Activated CD4-positive, alpha-beta T cell treated with anti-CD3 and anti-CD28 coated beads, Interleukin-2, Interleukin-6, amounts not matched to agents 100 ng/mL and 50 ng/mL, durations not matched to agents 16 hours and 8 hours (primary cell): Measurements from ENCODE around the gene IL11RA.

ENCODE experiments used
- DNase-seq: peaks from one replicate; pipeline ENCODE4 v3.0.0-alpha.2; 2020

Gene IL11RA

GRCh38 chr9:34687276-34688030, 35.5 kb downstream of the IL11RA start:
- DNase-seq: no peak

GRCh38 chr9:34688329-34689115, 36.5 kb downstream of the IL11RA start:
- no peak for DNase-seq

GRCh38 chr9:34689116-34689470, 37.1 kb downstream of the IL11RA start:
- no peak for DNase-seq

- no peak for DNase-seq
Observed at GRCh38 chr9:34689512-34689911, 37.5 kb downstream of the IL11RA start.

- DNase-seq: no peak
Observed at GRCh38 chr9:34690983-34691935, 39.3 kb downstream of the IL11RA start, which contains the start of gene CCL19. TSS of gene CCL19 (minus strand) at chr9:34691276. CDS start at chr9:34691139, 137 bp downstream.

- no peak for DNase-seq
Observed at GRCh38 chr9:34691936-34692315, 39.9 kb downstream of the IL11RA start.

GRCh38 chr9:34693560-34693959, 41.6 kb downstream of the IL11RA start:
- no peak for DNase-seq

GRCh38 chr9:34694811-34695210, 42.8 kb downstream of the IL11RA start:
- DNase-seq: no peak

- DNase-seq: peak; percentile 84
Observed at GRCh38 chr9:34701023-34701768, 49.2 kb downstream of the IL11RA start.

- peak; percentile 84 for DNase-seq
Observed at GRCh38 chr9:34701769-34702736, 50.1 kb downstream of the IL11RA start.

GRCh38 chr9:34707130-34707529, 55.1 kb downstream of the IL11RA start:
- DNase-seq: no peak

GRCh38 chr9:34709196-34709978, 57.4 kb downstream of the IL11RA start:
- DNase-seq: no peak

GRCh38 chr9:34710023-34710422, 58.0 kb downstream of the IL11RA start, which contains the start of gene CCL21:
TSS of gene CCL21 (minus strand) at chr9:34710136. CDS start at chr9:34710066, 70 bp downstream.
- DNase-seq: no peak
